Stimulated activated CD4-positive, alpha-beta T cell treated with anti-CD3 and anti-CD28 coated beads, Interleukin-15, amount 100 ng/mL, for 1 hour (primary cell): ENCODE data around the gene CST9.
"Not testable (repeated sequence)": the region's sequence is repeated elsewhere in the genome, so short reads cannot be mapped to it uniquely, and the experiment has no call there.

Experiments
- DNase-seq, 2 donors: peaks; one replicate each; pipeline ENCODE4 v3.0.0-alpha.2; 2020; ENCODE audit warnings: low read depth in 1 of 2, low spot score in 1 of 2

CST9 gene

DNA sequence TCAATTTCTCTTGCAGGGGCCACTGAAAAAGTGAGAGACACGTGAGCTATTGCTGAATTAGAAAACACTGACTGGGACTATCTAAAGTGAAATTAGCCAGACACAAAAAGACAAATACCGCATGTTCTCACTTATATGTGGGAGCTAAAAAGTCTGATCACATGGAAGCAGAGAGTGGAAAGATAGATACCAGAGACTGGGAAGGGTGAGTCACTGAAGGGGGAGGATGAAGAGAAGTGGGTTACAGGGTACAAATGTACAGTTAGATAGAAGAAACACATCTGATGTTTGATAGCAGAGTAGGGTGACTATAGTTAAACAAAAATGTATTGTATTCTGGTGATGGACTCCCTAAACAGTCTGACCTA is 18.6 kb upstream of the CST9 start:
- DNase-seq: no peak

DNA sequence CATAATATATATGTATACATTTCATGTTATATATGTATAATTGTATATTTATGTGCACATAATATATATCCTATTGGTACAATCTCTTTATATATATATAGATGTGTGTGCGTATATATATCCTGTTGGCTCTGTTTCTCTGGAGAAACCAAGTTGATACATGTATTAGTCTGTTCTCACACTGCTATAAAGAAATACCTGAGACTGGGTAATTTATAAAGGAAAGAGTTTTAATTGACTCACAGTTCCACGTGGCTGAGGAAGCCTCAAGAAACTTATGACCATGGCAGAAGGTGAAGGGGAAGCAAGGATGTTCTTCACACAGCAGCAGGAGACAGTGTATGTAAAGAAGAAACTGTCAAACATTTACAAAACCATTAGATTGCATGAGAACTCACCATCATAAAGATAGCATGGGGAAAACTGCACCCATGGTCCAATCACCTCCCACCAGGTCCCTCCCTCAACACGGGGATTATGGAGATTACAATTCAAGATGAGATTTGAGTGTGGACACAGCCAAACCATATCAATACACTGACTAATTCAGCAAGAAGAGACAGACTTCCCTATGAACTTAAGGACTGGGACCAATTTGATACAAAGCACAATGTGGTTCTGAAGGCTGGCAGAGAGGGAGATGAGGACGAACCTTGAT is 18.1 kb upstream of the CST9 start:
- DNase-seq: no peak

DNA sequence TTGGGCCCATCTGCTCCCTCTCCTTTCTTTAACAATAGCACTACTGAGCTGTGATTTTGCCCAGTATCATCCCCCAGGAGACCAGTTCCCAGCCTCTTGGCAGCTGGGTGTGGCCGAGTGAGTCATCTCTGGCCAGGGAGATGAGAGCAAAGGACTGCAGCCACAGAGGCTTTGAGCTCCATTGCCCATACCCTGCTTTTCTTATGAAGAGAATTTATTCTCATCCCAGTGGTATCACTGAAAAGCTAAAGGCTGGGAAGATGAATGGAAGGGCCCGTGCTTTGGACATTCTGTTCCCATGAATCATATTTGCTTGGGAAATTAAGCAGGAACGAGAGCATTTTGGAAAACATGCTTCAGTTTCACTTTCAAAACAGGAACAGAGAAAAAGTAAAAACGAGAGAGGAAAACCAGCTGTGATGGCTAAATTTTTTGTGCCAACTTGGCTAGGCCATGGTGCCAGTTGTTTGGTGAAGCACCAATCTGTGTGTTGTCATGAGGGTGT is 17.2 kb upstream of the CST9 start:
- DNase-seq: no peak

DNA sequence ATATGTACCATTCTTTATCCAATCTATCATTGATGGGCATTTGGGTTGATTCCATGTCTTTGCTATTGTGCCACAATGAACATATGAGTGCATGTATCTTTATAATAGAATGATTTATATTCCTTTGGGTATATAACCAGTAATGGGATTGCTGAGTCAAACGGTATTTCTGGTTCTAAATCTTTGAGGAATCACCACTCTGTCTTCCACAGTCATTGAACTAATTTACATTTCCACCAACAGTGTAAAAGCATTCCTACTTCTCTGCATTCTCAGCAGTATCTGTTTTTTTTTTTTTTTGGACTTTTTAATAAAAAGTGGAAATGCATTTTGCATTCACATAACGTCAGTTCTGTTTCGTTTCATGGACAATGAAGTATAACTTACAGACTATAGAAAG is 16.7 kb upstream of the CST9 start:
- not testable (repeated sequence) for DNase-seq

DNA sequence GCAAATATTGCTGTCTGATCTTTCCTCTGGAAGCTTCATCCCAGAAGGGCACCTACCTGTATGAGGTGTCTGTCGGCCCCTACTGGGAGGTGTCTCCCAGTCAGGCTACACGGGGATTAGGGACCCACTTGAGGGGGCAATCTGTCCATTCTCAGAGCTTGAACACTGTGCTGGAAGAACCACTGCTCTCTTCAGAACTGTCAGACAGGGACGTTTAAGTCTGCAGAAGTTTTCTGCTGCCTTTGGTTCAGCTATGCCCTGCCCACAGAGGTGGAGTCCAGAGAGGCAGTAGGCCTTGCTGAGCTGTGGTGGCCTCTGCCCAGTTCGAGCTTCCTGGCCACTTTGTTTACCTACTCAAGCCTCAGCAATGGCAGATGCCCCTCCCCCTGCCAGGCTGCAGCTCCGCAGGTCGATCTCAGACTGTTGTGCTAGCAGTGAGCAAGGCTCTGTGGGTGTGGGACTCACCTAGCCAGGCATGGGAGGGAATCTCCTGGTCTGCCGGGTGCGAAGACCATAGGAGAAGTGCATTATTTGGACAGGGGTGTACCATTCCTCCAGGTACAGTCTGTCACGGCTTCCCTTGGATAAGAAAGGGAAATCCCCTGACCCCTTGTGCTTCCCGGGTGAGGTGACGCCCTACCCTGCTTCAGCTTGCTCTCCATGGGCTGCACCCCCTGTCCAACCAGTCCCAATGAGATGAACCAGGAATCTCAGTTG is 15.1 kb upstream of the CST9 start:
- not testable (repeated sequence) for DNase-seq

DNA sequence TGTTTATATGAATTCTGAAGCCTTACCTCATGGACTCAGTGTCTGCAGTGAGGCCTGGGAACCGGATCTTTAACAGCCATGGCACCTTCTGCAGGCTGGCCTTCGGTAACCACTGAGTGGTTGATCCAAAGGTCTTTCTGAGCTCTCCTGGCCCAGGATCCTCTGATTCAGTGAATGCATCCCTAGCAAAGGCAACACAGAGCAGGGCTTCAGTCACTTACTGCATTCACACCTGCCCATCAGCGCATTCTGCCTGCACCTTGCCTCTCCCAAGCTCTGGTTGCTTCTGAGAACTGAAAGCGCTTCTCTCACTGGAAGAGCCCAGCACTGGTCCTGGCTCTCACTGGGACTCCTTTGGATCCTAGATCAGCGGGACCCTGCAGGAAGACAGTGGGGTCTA is 8.4 kb upstream of the CST9 start:
- DNase-seq: no peak

DNA sequence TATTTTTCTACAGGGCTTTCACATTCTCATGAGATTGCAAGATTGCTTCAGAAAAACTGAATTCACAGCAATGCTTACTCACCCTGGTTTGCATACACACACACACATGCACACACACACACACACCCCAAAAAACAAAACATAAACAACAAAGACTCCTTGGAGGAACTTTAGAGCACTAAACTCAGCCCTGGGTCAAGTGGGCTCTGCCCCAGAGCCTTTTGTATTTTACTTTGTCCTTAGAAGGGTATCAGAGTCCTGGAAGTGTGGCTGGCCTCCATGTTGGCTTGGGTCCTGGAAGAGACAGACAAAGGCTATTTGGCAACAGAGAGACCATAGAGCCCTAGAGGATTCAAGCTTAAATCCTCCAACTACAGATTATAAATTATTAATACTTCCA is 8.0 kb upstream of the CST9 start:
- no peak for DNase-seq

DNA sequence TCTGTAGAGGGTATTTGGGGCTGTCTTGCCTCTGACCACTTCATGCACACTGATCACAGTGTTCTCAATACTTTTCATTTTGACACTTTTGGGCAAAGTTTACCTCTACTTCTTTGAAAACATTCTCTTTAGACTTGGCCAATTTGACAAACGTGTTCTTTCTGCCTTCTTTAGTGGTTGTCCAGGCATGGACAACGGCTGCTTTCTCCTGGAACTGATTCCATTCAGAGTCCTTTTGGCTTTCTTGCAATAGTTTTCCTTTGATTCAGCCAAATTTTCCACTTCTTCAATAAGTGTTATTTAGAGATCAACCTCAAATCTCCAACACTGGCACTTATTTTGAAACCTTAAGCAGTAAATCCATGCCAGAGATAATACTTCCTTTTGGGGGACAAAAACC is 6.7 kb upstream of the CST9 start:
- no peak for DNase-seq

DNA sequence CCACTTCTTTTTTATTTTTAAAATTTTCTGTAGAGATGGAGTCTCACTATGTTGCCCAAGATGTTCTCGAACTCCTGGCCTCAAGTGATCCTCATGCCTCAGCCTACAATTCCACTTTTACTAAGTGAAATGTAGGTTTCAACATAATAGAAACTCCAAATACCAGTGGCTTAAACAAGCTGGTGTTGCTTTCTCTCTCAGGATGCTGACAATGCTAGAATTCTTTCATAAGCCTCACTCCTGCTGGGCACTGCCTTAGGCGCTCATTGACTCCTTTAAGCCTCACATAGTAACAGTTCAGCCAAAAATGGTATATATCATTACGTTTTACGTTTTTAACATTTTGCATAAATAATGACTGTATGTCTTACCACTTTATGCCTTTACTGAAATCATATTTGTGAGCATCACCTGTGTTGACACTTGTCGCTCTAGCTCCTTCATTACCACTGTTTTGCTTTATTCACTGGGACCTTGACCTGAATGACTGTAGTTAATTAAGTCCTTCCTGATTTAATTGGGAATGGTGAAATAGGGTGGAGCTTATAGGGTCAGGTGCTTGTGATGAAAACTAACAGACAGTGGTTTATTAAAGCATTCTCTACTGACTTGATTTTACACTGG is 3.9 kb upstream of the CST9 start:
- DNase-seq: no peak

DNA sequence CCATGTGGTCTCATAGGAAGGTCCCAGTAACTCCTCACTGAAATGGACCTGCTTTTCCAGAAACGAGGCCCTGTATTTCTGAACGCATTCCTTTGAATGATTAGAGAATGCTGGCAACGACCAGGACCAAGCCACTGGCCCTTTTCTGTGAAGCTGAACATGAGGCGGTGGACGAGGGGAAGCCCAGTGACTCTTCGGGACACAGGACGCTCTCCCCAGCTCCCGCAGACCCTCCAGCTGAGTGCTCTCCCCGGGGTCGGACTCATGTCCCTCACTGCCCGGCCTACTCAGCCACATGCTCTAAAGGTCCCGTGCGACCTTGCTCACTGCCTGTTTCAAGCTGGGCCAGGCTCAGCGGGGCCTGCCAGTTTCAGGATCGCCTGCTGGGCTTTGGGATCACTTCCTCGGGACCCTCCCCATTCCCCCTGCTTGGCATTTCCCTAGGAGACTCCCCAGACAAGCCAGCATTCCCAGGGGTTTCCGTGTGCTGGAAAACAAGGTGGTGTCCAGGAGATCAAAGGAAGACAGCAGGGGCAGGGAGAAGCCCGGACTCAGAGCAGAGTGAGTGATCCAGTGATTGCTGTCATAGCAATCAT is 2.6 kb upstream of the CST9 start:
- DNase-seq: no peak

DNA sequence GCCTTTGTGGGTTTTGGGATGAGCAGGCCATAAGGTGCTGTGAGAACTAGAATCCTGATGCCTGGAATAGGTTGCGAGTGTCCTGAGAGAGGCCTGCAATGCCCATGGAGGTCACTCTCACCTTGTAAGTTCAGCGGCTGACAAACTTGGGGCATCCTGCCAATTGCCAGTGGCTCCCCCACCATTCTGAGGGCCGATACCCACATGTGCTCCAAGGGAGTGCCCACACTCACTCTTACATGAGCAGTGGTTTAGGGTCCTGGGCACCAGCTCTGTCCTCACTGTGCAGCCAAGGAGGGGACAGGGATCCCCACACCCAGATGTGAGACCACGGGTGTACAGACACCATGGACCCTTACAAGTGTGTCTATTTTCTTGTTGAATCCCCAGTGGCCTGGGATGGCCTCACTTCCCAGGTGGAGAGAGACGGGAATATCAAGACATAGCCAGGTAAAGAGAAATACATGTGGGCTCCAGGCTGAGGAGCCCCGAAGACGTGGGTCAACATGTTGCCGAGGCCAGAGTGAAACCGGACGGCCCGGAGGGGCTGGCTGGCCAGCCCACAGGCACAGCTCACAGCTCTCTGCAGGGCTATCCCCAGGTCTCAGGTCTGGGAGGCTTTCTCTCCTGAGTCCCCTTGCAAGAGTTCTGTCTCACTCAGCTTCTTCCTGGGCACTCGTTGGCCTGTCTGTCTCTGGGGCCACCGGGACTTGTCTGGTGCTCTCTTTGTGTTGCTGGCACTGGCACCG is 2.0 kb upstream of the CST9 start:
- no peak for DNase-seq

DNA sequence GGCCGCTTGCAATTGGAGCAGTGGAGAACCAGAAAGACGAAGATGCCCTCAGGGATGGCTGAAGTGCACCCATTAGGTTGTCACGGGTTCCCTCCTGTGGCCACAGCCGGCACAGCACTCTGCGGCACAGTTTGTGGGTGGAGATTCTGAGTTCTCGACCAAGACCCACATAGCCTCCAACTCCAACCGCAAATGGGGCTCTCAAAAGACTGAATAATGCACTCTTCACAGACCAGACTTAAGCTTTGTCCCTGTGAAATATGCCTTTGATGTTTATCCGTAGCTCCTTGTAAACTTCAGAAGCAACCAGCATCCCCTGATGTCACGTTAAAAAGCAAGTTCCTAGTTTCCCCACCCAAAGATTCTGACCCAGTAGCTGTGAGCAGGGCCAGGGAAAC is 934 bp upstream of the CST9 start:
- peak in 1 of 2 donors; percentile 46 for DNase-seq

DNA sequence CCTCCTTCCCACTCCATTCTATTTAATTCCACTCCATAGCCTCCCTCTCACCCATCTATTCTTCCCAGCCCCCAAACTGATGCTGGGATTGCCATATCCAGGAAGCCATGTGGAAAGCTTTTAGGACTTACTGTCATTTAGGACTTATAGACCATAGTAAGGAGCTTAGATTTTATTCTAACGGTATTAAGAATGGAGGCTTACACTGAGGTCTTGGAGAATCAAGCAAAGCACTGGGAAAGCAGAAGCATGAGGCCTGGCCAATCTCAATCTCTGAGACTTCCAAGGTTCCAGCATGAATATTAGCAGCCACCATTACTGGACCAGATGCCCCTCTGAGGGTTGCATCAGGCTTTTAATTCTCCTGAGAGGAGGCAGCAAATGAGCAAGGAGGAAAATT is 1.4 kb downstream of the CST9 start:
- DNase-seq: no peak

DNA sequence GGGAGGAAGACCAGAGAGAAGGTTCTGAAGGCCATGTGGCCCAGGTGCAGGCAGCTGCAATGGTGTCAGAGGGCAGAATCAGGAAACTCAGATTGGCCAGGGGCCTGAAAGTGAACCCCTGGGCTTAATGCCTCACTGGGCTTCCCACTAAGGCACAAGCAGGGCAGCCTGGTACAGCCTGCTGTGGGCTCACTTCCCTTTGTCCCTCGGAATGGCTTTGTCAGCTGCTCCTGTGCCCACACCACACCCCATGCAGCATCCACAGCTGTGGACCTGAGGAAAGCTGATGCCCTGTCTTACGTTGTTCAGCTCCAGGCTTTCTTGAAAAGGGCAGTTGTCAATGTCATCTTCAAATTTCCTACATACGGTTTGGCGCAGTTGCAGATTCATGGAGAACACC is 2.4 kb downstream of the CST9 start:
- no peak for DNase-seq

DNA sequence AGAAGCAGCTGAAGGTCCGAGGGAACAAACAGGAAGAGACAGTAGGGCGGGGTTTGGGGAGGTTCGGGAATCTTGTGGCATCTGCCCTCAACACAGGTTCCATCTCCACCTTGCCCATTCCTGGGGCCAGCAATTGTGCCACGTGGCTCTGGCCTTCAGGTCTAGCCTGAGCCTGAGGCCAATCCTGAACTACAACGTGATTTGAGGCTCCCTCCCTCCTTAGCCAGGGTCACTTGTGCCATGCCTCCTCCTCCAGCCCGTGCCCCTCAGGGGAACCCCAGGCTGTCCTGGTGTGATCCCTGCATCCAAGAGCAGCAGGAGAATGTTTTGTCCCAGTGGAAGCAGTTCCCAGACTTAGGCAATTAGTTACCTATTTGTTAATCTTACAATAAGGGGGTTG is 3.0 kb downstream of the CST9 start:
- no peak for DNase-seq

DNA sequence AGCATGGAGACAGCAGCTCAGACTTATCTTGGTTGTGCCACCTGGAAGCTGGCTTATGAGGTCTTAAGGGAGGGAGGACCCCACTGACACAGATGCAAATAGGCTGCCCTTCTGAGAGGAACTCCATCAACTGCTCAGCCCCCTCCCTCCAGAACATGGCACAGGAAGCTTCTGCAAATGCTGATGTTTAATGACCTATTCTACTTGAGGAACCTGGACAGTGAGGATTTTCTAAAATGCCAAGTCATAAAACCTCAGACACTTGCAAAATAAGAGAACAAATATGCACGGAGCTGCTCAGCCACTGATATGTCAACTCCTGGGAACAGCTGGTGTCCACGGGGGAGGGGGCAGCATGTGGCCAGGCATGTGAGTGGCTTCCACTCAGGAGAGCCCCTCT is 3.5 kb downstream of the CST9 start:
- DNase-seq: no peak

DNA sequence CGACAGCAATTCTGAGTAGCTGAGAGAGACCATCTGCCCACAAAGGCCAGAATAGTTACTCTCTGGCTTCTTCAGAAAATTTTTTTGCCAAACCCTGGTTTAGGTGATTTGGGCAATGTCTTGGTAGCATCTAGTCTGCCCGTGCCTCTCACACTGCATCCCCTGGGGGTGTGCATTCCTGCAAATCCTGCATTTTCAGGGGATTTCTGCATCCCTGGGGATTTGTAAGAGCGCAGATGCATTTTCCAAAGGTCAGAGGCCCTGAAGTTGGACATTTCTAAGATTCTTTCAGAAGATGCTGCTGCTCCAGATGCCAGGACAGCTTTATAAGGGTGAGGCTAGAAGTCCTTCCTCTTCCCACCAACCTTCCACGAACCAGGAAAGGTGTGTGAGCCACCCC is 4.0 kb downstream of the CST9 start:
- DNase-seq: no peak

DNA sequence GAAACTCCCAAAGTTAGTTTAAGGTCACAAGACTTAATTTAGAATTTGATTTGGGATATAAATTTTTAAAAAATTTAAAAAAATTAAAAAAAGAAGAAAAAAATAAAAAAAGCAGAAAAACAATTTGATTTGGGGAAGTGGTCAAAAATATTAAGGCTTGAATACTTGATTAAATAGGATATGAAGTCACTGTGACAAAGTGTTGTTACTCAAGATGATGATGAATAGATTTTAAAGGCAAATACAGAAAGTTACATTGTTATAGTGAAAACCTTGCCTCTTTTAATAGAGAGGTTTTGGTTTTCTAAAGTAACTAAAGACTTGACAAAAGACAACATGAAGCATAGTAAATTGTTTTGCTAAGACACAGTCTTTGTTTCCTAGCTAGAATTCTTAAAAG is 7.2 kb downstream of the CST9 start:
- no peak for DNase-seq

DNA sequence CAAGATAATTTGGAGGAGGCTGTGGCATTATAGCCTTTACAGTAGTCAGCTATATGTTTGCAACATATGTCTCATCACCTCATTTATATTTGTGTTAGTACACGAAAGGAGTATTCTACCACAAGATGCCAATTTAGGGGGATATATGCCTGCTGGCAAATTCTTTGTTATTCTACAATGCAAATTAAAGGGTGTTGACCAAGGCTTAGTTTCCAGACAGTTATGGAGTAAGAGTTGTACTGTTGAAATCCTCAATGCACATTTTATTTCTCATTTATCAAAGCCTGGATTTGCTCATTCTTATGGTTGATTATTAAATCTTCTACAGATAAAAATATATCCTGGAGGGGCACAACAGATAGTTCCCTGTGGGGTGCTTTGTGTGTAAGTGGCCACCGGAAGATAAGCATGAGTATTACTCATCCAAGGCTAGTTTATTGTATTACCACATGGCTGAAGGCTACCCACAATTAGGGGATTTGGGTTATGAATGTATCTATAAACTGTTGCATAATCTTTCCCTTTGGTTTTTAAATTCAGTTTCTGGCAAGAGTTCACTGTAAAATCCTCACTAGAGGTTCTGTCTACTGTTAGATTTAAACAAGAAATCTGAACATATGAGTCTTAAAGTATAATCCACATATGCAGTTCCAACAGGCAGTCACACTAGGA is 9.0 kb downstream of the CST9 start:
- DNase-seq: no peak

DNA sequence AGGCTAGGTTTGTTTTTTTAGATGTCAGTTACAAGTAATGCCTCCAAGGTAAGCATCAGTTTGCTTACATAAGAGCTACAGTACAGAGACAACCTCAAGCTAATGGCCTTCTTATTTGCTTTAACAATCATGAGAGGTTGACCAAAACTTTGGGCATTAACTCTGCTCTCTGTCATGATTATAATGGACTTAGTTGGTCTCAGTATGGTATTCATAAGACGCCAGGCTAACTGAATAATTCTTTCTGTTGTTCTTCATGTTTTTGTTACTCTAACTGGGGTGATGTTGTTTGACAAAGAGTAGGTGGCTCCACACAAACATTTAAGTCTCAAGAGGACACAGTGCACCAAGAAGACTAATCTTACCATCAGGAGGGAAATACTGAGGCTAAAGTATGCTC is 9.8 kb downstream of the CST9 start:
- no peak for DNase-seq
